ENCODE data around the gene CMIP.
"Not testable (repeated sequence)": the region's sequence is repeated elsewhere in the genome, so short reads cannot be mapped to it uniquely, and the experiment has no call there.

The CMIP gene

GRCh38 chr16:81570151-81570846, 125.7 kb downstream of the CMIP start:
- DNase-seq = no peak

GRCh38 chr16:81571175-81571574, 126.6 kb downstream of the CMIP start:
- DNase-seq = no peak

- DNase-seq = no peak
Observed at GRCh38 chr16:81571592-81572385, 127.2 kb downstream of the CMIP start.

- DNase-seq = no peak
Observed at GRCh38 chr16:81572386-81573144, 128.0 kb downstream of the CMIP start.

- DNase-seq = no peak
Observed at GRCh38 chr16:81573533-81574020, 129.0 kb downstream of the CMIP start.

GRCh38 chr16:81574168-81574567, 129.6 kb downstream of the CMIP start:
- no peak for DNase-seq

DNA sequence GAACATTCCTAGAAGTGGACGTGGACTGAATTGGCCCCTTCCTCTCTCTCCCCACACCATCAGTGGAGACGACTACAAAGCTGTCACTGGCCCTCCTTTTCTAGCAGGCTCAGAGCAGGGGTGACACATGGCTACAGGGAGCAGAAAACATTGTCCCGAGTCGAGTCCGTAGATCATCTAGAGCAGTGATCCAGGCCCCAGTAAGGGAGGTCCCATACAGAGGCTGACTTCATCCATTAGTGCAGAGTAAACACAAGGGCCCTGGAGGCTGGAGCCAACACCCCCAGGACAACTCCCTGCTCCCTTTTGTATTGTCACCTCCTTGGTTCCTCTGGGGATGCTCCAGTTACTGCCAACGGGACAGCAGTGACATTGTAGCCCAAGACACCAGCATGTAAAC, 130.7 kb downstream of the CMIP start:
- no peak for DNase-seq

DNA sequence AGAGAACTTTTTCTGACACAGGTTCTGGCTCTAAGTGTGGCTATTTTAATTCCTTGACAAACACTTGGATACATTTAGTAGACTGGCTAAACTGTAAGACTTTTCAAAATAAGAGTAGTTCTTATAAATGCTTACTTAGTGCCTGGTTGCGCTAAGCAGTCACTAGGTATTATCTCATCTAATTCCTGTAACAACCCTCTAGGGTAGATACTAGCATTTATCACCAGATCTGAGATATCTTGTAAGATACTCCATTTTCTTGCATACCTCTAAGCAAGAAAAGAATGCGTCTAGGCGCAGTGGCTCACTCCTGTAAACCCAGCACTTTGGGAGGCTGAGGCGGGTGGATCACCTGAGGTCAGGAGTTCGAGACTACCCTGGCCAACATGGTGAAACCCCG, 131.2 kb downstream of the CMIP start:
- no peak for DNase-seq

- DNase-seq = no peak
Observed at GRCh38 chr16:81576696-81577095, 132.1 kb downstream of the CMIP start.

DNA sequence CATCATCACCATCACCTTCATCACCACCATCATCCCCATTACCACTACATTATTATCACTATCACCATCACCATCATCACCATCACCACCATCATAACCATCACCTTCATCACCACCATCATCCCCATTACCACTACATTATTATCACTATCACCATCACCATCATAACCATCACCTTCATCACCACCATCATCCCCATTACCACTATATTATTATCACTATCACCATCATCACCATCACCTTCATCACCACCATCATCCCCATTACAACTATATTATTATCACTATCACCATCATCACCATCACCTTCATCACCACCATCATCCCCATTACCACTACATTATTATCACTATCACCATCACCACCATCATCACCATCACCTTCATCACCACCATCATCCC, 132.7 kb downstream of the CMIP start:
- DNase-seq = not testable (repeated sequence)

- DNase-seq = no peak
Observed at GRCh38 chr16:81578076-81578475, 133.5 kb downstream of the CMIP start.

- no peak for DNase-seq
Observed at GRCh38 chr16:81578636-81579413, 134.2 kb downstream of the CMIP start.

DNA sequence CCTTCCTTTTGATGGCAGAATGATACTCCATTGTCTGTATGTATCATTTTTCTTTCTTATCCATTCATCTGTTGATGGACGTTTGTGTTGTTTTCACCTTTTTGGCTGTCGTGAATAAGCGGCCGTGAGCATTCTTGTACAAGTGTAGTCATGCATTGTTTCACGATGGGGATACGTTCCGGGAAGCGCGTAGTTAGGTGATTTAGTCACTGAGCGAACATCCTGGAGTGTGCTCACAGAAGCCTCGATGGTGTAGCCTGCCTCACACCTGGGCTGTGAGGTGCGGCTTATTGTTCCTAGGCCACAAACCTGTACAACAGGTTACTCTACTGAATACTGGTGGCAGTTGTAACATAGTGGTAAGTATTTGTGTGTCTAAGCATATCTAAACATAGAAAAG, 136.5 kb downstream of the CMIP start:
- no peak for DNase-seq

- no peak for DNase-seq
Observed at GRCh38 chr16:81582655-81583441, 138.2 kb downstream of the CMIP start.

GRCh38 chr16:81583893-81584631, 139.5 kb downstream of the CMIP start:
- no peak for DNase-seq

GRCh38 chr16:81585785-81586184, 141.2 kb downstream of the CMIP start:
- DNase-seq = no peak

DNA sequence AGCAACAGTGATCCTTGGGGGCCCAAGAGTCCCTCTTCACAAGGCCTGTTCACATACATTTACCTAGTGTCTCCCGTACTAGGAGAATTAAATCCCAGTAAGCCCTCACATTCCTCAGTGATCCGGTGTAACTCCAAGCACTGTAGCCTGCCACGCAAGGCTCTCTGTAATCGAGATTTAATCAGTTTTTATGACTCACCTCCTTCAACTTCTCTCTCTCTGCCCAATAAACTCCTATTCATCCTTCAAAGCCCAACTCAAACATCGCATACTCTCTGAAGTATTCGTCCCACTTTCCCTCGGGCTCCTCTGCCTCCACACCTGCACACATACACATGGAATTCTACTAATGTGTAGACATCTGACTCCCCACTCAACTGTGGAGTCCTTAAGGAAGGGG, 141.8 kb downstream of the CMIP start:
- no peak for DNase-seq

DNA sequence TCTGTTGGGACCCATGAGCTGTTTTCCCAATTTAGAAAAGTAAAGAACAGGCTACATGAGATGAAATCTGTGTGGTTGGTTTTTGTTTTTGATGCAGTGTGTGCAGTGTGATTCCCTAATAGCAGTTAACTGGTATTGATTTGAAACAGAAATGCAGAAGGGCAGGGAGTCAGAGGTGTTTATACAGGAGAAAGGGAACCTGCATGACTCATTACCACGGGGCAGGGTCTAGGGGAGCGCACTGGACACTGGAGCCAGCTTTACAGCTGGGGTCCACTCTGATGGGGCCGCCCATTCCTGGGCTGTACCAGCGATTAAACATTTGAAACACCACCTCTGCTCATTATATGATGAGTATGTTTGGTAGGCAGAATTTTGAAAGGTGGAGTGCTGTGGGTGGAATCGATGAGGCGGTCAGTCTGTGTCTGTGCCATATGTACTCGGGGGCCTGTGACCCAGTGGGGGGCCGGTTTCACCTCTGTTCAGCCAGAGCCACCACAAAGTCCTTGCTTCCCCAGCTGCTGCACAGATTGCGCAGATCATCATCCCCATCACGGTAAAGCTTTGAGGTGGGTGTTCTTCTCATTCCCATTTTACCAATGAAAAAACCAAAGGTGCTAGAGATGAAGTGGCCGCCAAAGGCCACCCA, 142.5 kb downstream of the CMIP start:
- DNase-seq = no peak

GRCh38 chr16:81587626-81588160, 143.1 kb downstream of the CMIP start:
- DNase-seq = no peak
